Posterior cingulate gyrus (tissue), 11 donors: ENCODE measurements around the gene NOM1.
"Not testable (repeated sequence)": the region's sequence is repeated elsewhere in the genome, so short reads cannot be mapped to it uniquely, and the experiment has no call there.

Experiments used
- DNase-seq, 10 donors: peaks; one replicate each; pipeline versions ENCODE4 v3.0.0 to v3.0.0-alpha.2; 2020 to 2021; ENCODE audit warnings: mixed read lengths in 3 of 10
- intact Hi-C: fragments of 100-400 bp; cut with DNase I; formaldehyde crosslinking; loops from one replicate; pipeline ENCODE4 v1.15.1; 2023

NOM1 gene

DNA sequence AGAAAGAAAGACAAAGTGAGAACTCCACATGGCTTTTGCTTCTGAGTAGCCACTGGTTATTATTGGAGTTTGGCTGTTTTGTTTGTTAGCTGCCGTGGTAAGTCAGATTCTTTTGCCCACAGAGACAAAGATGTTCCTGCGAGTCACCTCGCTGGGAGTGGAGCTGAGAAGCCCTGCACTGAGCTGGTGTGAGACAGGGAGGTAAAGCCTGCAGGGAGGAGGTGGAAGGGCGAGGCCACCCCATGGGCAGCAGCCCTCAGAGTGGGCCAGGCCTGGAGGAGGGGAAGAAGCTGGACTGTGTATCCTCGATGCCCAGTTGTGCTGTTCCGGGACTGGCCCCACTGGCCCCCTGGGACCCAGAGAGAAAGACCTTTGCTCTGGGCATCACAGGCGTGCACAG is 14.3 kb upstream of the NOM1 start:
- no peak for DNase-seq
- intact Hi-C loops: no loop called here

DNA sequence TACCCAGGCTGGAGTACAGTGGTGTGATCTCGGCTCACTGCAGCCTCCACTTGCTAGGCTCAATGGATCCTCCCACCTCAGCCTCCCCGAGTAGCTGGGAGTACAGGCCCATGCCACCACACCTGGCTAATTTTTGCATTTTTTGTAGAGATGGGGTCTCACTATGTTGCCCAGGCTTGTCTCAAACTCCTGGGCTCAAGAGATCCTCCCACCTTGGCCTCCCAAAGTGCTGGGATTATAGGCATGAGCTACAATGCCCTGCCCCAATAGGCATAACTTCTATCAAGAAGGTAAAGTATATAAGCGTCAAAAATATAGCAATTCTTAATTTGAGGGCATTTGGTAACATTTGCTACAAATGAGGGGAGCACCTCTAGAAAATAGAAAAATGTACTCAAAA is 12.7 kb upstream of the NOM1 start:
- DNase-seq, intact Hi-C loops: not testable (repeated sequence)

- no peak for DNase-seq
- intact Hi-C loops: loop anchor here (10.0 kb wide), 1 partner anchor 394 kb away; the partner anchor contains the start of gene DNAJB6
Measured at GRCh38 chr7:156940421-156941122, 8.9 kb upstream of the NOM1 start.

- intact Hi-C loops: loop anchor here (10.0 kb wide), 1 partner anchor 393 kb away; the partner anchor contains the start of gene DNAJB6
- DNase-seq: no peak
Measured at GRCh38 chr7:156941393-156942182, 7.9 kb upstream of the NOM1 start.

GRCh38 chr7:156942708-156943090 is 6.8 kb upstream of the NOM1 start:
- intact Hi-C loops: loop anchor here (10.0 kb wide), 1 partner anchor 392 kb away; the partner anchor contains the start of gene DNAJB6
- DNase-seq: no peak

- no peak for DNase-seq
- intact Hi-C loops: loop anchor here (10.0 kb wide), 1 partner anchor 391 kb away; the partner anchor contains the start of gene DNAJB6
Measured at GRCh38 chr7:156943091-156944041, 6.1 kb upstream of the NOM1 start.

DNA sequence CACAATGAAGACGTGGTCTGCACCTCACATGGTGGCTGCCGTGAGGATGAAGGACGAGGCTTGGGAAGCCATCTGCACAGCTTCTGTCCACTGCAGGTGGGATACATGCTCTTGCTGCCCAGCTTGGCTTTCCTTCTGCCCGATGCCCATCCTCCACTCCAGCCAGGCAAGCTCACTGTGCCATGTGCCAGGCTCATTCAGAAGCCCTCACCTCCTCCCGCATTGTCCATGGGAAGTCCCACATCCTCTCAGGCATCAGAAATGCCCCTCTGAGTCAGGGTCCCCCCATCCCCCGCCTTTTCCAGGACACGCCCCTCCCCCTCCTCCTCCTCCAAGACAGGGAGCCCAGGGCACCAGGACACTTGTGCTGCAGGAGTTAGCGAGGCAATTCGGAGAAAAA is 4.6 kb upstream of the NOM1 start:
- intact Hi-C loops: loop anchor here (5.0 to 10.0 kb wide), 2 partner anchors 53 to 390 kb away; partner anchors contain the start of genes DNAJB6 and LMBR1
- DNase-seq: no peak

- intact Hi-C loops: loop anchor here (5.0 to 10.0 kb wide), 2 partner anchors 55 to 388 kb away; partner anchors contain the start of genes DNAJB6 and LMBR1
- DNase-seq: peak in 2 of 10 donors; percentile 16 to 71
Measured at GRCh38 chr7:156947120-156947843, 2.2 kb upstream of the NOM1 start.

- DNase-seq: peak in 1 of 10 donors; percentile 40
- intact Hi-C loops: loop anchor here (5.0 to 10.0 kb wide), 2 partner anchors 56 to 386 kb away; partner anchors contain the start of genes DNAJB6 and LMBR1
Measured at GRCh38 chr7:156948361-156948760, 1.2 kb upstream of the NOM1 start.

DNA sequence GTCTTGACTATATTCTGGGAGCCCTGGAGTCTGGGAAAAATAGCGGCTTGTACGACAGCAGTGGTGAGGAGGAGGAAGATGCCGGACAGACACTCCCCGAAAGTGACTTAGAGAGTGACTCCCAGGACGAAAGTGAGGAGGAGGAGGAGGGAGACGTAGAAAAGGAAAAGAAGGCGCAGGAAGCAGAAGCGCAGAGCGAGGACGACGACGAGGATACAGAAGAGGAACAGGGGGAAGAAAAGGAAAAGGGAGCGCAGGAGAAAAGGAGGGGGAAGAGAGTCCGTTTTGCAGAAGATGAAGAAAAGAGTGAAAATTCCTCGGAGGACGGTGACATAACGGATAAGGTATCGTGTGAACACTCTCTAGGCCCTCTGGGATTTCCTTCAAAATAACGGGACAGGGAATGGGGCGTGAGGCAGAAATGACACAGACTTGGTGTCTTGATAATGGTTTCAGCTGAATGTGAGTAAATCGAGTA is 908 bp downstream of the NOM1 start:
- DNase-seq: no peak
- intact Hi-C loops: no loop called here

- DNase-seq, intact Hi-C loops: not testable (repeated sequence)
Measured at GRCh38 chr7:156953215-156953614, 3.7 kb downstream of the NOM1 start.

DNA sequence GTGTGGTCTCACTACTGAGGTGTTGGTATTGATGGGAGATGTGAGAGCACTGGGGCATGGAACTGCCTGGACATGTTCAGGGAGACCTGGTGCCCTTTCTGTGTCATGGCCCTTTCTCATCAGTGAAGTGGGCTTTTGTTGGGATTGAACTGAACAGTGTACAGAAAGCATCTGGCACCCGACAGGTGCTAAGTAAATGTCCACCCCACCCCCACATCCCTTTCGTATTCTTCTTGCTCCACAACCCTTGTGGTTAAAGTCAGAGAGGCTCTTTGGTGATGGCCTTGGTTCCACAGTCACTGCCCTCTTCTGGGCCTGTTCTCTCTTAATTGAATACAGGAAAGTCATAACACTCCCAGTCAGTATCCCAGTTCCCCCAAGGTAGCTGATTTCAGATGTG is 5.4 kb downstream of the NOM1 start:
- intact Hi-C loops: no loop called here
- no peak for DNase-seq

GRCh38 chr7:156956727-156957126 is 7.2 kb downstream of the NOM1 start:
- intact Hi-C loops: no loop called here
- no peak for DNase-seq

- DNase-seq: peak in 1 of 10 donors; percentile 42
- intact Hi-C loops: loop anchor here (10.0 kb wide), 1 partner anchor 313 kb away; no protein-coding TSS in a partner anchor
Measured at GRCh38 chr7:156962145-156962544, 12.6 kb downstream of the NOM1 start.

DNA sequence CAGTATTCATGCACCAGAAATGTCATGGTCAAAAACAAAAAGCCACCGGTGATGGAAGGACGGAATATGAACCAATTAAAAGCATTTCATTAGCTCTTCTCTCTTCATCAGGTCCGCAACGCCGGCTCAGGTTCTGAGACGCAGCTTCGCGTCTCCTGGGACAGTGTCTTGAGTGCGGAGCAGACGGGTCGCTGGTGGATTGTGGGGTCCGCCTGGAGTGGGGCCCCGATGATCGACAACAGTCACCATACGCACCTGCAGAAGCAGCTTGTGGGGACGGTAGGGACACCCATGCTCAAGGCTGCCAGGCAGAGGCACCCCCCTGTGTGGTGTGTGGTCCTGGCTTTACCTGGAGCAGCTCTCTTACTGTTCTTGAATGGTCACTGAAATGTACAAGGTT is 13.4 kb downstream of the NOM1 start:
- intact Hi-C loops: loop anchor here (10.0 kb wide), 1 partner anchor 312 kb away; no protein-coding TSS in a partner anchor
- DNase-seq: no peak

DNA sequence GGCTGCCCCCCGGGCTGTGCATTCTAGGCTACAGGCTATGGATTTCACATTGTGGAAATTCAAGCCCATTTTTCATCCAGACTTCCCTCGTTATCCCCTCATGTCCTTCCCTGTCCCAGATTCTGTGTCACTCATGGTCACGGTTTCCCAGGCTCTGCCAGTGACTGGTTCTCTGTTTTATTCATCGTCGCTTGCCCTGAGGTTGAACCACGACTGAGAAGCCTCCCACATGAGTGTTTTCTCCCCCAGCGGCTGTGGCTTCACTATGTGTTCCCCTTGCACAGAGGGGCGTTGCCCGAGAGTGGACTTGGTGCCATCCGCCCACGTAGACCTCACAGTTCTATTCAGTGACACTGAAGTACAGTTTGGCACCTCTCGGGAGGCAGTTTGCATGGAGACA is 14.0 kb downstream of the NOM1 start:
- DNase-seq: no peak
- intact Hi-C loops: loop anchor here (10.0 kb wide), 1 partner anchor 311 kb away; no protein-coding TSS in a partner anchor

GRCh38 chr7:156964971-156965370 is 15.5 kb downstream of the NOM1 start:
- intact Hi-C loops: loop anchor here (10.0 kb wide), 1 partner anchor 310 kb away; no protein-coding TSS in a partner anchor
- no peak for DNase-seq

GRCh38 chr7:156966387-156966786 is 16.9 kb downstream of the NOM1 start:
- intact Hi-C loops: loop anchor here (10.0 kb wide), 1 partner anchor 308 kb away; no protein-coding TSS in a partner anchor
- no peak for DNase-seq

DNA sequence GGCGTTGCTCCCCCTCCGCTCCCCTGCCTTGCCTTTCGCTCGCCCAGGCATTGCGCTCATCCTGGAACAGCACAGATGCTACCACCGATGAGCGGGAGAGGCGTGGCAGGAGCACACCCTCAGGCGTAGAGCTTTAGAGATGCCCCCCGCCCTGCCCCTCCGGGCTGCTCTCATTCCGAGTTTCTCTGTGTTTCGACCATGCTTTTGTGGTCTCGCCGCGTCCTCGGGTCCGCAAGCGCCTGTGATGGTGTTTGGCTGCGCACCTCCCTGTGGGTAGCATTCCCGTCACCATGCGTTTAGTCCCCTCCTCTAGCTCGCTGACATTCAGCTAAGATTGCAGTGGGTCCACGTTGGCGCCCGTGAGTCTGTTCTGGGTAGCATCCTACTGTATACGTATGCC is 18.7 kb downstream of the NOM1 start:
- intact Hi-C loops: loop anchor here (10.0 kb wide), 1 partner anchor 307 kb away; no protein-coding TSS in a partner anchor
- no peak for DNase-seq
